Vagina (tissue), 2 donors: ENCODE measurements around the gene THEM5.

Experiments used
- POLR2A ChIP-seq, 2 donors: fragments of 450-650 bp; IDR thresholded peaks; one replicate each; pipeline ENCODE4 v1.6.1; 2017; ENCODE audit warnings: antibody characterized with exemption in 2 of 2, mild to moderate bottlenecking in 2 of 2, moderate library complexity in 2 of 2
- TF ChIP-seq, protein P1 (sequence below), 3 experiments: fragments of 450-650 bp in 2 of 3; fragments of 200-600 bp in 1 of 3; sonication (generic) in 1 of 3; IDR thresholded peaks; one replicate each; pipeline ENCODE4 v1.5.1; 2017 to 2019; ENCODE audit warnings: antibody characterized with exemption in 3 of 3, mild to moderate bottlenecking in 2 of 3, moderate library complexity in 2 of 3

DNA sequence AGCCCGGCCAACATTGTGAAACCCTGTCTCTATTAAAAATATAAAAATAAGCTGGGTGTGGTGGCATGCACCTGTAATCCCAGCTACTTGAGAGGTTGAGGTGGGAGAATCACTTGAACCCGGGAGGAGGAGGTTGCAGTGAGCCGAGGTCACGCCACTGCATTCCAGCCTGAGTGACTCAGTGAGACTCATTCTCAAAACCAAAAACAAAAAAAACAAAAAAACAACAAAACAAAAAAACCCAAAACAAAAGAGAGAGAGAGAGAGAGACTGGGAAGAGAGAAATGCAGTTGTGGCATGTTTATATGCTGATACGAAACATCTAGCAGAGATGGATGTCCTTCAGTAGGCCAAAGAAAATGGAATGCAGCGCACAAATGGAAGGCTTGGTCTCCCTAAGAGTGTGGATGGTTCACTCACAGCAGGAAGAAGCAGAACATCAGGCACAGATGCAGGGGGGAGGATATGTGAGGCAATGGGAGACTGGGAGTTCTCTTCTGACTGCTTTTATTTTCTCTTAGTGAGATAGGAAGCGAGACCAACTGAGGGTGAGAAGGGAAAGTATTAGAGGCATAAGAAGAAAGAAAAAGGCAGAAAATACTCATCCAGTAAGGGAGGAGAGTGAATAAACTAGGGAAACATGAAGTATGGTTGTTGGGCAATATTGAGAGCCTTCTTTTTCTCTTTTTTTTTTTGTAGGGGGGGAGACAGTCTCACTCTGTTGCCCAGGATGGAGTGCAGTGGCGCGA, 39.8 kb upstream of the THEM5 start:
- no peak for TF ChIP-seq POLR2A (IDR thresholded peaks at IDR 0.05)
- TF ChIP-seq, protein P1, sequence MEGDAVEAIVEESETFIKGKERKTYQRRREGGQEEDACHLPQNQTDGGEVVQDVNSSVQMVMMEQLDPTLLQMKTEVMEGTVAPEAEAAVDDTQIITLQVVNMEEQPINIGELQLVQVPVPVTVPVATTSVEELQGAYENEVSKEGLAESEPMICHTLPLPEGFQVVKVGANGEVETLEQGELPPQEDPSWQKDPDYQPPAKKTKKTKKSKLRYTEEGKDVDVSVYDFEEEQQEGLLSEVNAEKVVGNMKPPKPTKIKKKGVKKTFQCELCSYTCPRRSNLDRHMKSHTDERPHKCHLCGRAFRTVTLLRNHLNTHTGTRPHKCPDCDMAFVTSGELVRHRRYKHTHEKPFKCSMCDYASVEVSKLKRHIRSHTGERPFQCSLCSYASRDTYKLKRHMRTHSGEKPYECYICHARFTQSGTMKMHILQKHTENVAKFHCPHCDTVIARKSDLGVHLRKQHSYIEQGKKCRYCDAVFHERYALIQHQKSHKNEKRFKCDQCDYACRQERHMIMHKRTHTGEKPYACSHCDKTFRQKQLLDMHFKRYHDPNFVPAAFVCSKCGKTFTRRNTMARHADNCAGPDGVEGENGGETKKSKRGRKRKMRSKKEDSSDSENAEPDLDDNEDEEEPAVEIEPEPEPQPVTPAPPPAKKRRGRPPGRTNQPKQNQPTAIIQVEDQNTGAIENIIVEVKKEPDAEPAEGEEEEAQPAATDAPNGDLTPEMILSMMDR (IDR thresholded peaks at IDR 0.05) = no peak
